Choroid plexus epithelial cell (primary cell): Measurements from ENCODE around the gene ANKRD34A.

Experiments
- DNase-seq: peaks from one replicate; pipeline ENCODE4 v3.0.0-alpha.2; 2010; ENCODE audit warnings: low read depth
- H3K4me3 ChIP-seq: 2 replicates; pipeline ENCODE4 v1.5.1; 2011; ENCODE audit warnings: low read depth, mild to moderate bottlenecking, control low read depth, low read length, moderate library complexity
- TF ChIP-seq, protein P1 (sequence below): conservative IDR thresholded peaks from 2 replicates; pipeline ENCODE4 v1.5.1; 2011; ENCODE audit warnings: low read depth, mild to moderate bottlenecking, control low read depth, inconsistent platforms, low read length, moderate library complexity

Gene ANKRD34A

DNA sequence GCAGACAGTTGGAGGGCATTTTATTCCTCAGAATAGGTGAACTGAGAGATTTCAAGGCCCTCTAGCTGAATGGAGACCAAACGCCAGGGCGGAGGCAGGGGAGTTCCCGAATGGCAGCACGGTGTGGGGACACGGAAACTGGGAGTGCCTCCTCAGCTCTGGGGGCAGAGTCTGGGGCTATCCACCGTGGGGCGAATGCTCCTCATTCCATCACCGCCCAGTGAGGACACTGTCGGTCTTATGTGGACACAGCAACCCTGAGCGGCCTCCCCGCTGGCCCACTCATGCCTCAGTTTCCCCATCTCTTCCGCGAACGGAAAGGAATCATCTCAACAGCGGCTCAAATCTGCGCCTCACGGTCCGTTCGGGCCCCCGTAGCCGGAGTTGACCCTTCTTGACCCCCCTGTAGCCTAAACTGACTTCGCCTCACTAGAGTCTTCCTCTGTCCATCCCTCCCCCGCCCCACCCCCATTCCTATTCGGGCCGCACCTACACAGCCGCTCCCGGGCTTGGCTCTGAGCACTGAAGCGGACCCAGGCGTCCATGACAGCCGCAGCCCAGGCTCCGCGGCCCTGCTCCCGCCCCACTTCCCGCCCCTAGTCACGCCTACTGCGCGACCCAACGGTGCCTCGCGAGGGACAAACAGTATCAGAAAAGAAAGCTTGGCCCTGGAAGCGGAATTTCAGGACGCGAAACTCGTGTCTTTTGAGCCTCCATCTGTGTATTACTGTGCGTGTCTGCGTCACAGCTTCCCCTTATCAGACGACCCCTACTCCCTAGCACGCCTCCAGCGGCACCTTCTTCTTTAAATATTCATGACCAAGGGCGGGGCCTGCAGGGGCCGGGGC is 46.0 kb downstream of the ANKRD34A start, which contains the start of gene PEX11B:
Gene PEX11B (minus strand): TSS at position 574 of the 848 bp plus-strand sequence. CDS start 29 bp downstream, at position 545.
- H3K4me3 ChIP-seq: peak within 1 kb of the TSS; percentile 85
- TF ChIP-seq, protein P1, sequence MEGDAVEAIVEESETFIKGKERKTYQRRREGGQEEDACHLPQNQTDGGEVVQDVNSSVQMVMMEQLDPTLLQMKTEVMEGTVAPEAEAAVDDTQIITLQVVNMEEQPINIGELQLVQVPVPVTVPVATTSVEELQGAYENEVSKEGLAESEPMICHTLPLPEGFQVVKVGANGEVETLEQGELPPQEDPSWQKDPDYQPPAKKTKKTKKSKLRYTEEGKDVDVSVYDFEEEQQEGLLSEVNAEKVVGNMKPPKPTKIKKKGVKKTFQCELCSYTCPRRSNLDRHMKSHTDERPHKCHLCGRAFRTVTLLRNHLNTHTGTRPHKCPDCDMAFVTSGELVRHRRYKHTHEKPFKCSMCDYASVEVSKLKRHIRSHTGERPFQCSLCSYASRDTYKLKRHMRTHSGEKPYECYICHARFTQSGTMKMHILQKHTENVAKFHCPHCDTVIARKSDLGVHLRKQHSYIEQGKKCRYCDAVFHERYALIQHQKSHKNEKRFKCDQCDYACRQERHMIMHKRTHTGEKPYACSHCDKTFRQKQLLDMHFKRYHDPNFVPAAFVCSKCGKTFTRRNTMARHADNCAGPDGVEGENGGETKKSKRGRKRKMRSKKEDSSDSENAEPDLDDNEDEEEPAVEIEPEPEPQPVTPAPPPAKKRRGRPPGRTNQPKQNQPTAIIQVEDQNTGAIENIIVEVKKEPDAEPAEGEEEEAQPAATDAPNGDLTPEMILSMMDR: no peak
- DNase-seq: peak; percentile 90

DNA sequence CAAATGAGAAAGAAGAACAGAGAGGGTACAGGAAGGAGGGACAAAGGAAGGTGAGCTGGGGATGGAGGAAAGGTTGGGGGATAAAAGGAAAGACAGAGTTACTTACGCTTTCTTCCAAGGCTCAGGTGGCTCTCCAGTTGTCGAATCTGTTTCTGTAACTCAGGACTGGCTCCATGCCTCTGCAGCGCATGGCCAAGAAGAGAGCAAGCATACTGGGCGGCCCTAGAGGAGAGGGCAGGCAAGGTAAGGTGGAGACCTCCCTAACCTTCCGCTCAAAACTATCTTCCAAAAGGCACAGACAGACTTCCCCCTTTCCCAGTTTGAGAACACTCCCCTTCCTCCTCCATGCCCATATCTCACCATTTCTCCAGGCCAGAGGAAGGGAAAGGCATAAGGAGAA is 46.8 kb downstream of the ANKRD34A start:
- TF ChIP-seq, protein P1: no peak
- peak overlapping the region; percentile 85 for H3K4me3 ChIP-seq
- no peak for DNase-seq

DNA sequence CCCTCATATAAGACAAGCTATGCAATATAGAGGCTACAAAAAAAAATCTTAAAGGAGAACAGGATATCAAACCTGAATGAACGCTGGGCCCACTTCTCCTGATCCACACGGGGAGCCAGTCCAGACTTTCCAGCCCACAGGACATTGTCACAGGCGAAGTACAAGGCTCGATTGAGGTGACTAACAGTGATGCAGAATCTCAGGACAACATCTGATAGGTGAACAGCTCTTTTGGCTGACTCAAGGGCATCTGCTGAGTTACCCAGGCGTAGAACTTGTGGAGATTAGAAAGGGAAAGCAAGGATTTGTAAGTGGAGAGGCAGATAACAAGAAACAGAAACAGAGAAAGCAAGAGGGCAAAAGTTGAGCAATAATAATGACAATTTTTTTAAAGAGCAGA is 47.6 kb downstream of the ANKRD34A start:
- TF ChIP-seq, protein P1: no peak
- no peak overlapping the region for H3K4me3 ChIP-seq
- no peak for DNase-seq

DNA sequence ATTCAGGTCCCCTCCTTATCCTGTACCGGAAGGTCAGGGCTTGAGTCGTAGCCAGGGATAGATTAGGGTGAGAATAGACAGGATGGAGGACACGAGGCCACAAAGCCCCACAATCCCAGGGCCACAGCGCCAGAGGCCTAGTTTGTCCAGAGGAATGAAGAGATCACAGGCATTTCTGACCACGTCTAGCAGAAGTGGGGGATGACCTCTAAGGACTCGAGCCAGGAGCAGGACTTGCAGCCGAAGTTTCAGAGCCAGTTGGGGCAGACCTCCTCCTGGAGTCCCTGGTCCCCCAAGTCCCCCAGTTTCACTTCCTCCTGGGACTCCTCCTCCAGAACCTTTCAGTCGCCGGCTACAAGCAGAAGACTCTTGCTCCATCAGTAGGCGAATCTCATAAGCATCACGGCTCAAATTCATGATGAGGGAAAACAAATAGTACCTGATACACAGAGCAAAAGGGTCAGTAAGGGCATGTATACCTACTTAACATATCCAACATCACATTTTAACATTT is 52.2 kb downstream of the ANKRD34A start:
- no peak overlapping the region for H3K4me3 ChIP-seq
- no peak for DNase-seq
- TF ChIP-seq, protein P1: no peak
